ENCODE measurements around the gene HRH1.

Gene HRH1

GRCh38 chr3:11185564-11186317, 31.4 kb downstream of the HRH1 start:
- H3K9ac ChIP-seq, result no peak overlapping the region
- H4K20me1 ChIP-seq, result no peaks in the 10 kb centered on the region
- no peak overlapping the region for H3K4me3 ChIP-seq
- H3K9me3 ChIP-seq, result no peaks in the 10 kb centered on the region
- H3K36me3 ChIP-seq, result no peaks in the 10 kb centered on the region
- H3K4me2 ChIP-seq, result no peak overlapping the region
- H3K27ac ChIP-seq, result no peak overlapping the region
- no peaks in the 10 kb centered on the region for H3K27me3 ChIP-seq
- no peaks in the 10 kb centered on the region for H3K4me1 ChIP-seq
- TF ChIP-seq Cebpa-rat (IDR thresholded peaks at IDR 0.05), result no peak

GRCh38 chr3:11186318-11186692, 32.0 kb downstream of the HRH1 start:
- Histone ChIP-seq H3K27ac (no peak overlapping the region), H3K4me1 (no peaks in the 10 kb centered on the region), H3K27me3 (no peaks in the 10 kb centered on the region), H3K36me3 (no peaks in the 10 kb centered on the region), H4K20me1 (no peaks in the 10 kb centered on the region), H3K9ac (no peak overlapping the region), H3K4me3 (no peak overlapping the region), H3K4me2 (no peak overlapping the region), H3K9me3 (no peaks in the 10 kb centered on the region)
- no peak for TF ChIP-seq Cebpa-rat (IDR thresholded peaks at IDR 0.05)

GRCh38 chr3:11186771-11187191, 32.5 kb downstream of the HRH1 start:
- no peak overlapping the region for H3K27ac ChIP-seq
- no peaks in the 10 kb centered on the region for H3K36me3 ChIP-seq
- no peak for TF ChIP-seq Cebpa-rat (IDR thresholded peaks at IDR 0.05)
- no peaks in the 10 kb centered on the region for H3K27me3 ChIP-seq
- H4K20me1 ChIP-seq, result no peaks in the 10 kb centered on the region
- H3K4me1 ChIP-seq, result no peaks in the 10 kb centered on the region
- H3K4me2 ChIP-seq, result no peak overlapping the region
- H3K9ac ChIP-seq, result no peak overlapping the region
- H3K4me3 ChIP-seq, result no peak overlapping the region
- no peaks in the 10 kb centered on the region for H3K9me3 ChIP-seq

- Histone ChIP-seq H3K27ac (no peak overlapping the region), H3K9ac (no peak overlapping the region), H3K9me3 (no peaks in the 10 kb centered on the region), H4K20me1 (no peaks in the 10 kb centered on the region), H3K27me3 (no peaks in the 10 kb centered on the region), H3K4me3 (no peak overlapping the region), H3K4me1 (no peaks in the 10 kb centered on the region), H3K36me3 (no peaks in the 10 kb centered on the region), H3K4me2 (no peak overlapping the region)
- TF ChIP-seq Cebpa-rat (IDR thresholded peaks at IDR 0.05), result no peak
Measured at GRCh38 chr3:11187681-11188080, 33.4 kb downstream of the HRH1 start.

GRCh38 chr3:11188231-11188630, 33.9 kb downstream of the HRH1 start:
- Histone ChIP-seq H3K27me3 (no peaks in the 10 kb centered on the region), H3K36me3 (no peaks in the 10 kb centered on the region), H3K4me1 (no peaks in the 10 kb centered on the region), H3K4me3 (no peak overlapping the region), H3K9ac (no peak overlapping the region), H3K27ac (no peak overlapping the region), H3K4me2 (no peak overlapping the region), H4K20me1 (no peaks in the 10 kb centered on the region), H3K9me3 (no peaks in the 10 kb centered on the region)
- TF ChIP-seq Cebpa-rat (IDR thresholded peaks at IDR 0.05), result no peak

GRCh38 chr3:11195201-11195600, 40.9 kb downstream of the HRH1 start:
- Histone ChIP-seq H3K9me3 (no peaks in the 10 kb centered on the region), H3K27ac (no peak overlapping the region), H3K4me2 (peak overlapping the region; percentile 21; the same call in 1 of the 2 replicates)

GRCh38 chr3:11195721-11196332, 41.5 kb downstream of the HRH1 start:
- no peaks in the 10 kb centered on the region for H3K27me3 ChIP-seq
- H3K27ac ChIP-seq, result no peak overlapping the region
- no peak for TF ChIP-seq Cebpa-rat (IDR thresholded peaks at IDR 0.05)
- H3K4me2 ChIP-seq, result peak overlapping the region; percentile 21
- H3K36me3 ChIP-seq, result no peaks in the 10 kb centered on the region
- no peak overlapping the region for H3K9ac ChIP-seq
- no peaks in the 10 kb centered on the region for H3K9me3 ChIP-seq
- no peaks in the 10 kb centered on the region for H4K20me1 ChIP-seq
- H3K4me3 ChIP-seq, result no peak overlapping the region
- peaks cover 15% of the 10 kb centered on the region for H3K4me1 ChIP-seq

More at GRCh38 chr3:11195201-11195600, 40.9 kb downstream of the HRH1 start:
- Histone ChIP-seq H3K36me3 (no peaks in the 10 kb centered on the region), H3K4me1 (peaks cover 15% of the 10 kb centered on the region), H3K9ac (no peak overlapping the region), H3K4me3 (no peak overlapping the region), H4K20me1 (no peaks in the 10 kb centered on the region), H3K27me3 (no peaks in the 10 kb centered on the region)
- TF ChIP-seq Cebpa-rat (IDR thresholded peaks at IDR 0.05), result no peak

DNA sequence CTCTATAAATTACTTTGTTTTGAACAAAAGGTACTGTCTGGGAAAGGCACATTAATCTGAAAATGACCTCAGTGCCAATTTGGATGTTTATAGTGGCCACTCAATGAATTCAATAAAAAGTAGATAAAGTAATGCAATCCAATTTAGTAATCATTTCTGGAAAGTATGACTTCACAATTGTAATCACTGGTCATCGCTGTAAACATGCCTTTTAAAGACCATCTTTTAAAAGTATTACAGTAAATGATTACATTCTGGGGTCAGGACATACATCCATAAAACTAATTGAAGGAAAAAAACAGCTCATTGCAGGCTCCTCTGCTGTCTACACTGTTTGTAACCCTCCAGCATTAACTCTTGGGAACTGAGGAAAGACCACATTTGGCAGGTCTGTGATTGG, 43.2 kb downstream of the HRH1 start:
- no peak for TF ChIP-seq Cebpa-rat (IDR thresholded peaks at IDR 0.05)
- no peaks in the 10 kb centered on the region for H3K9me3 ChIP-seq
- H4K20me1 ChIP-seq, result no peaks in the 10 kb centered on the region
- H3K27ac ChIP-seq, result no peak overlapping the region
- H3K4me2 ChIP-seq, result no peak overlapping the region
- no peak overlapping the region for H3K9ac ChIP-seq
- H3K4me1 ChIP-seq, result peaks cover 15% of the 10 kb centered on the region
- H3K36me3 ChIP-seq, result no peaks in the 10 kb centered on the region
- H3K27me3 ChIP-seq, result no peaks in the 10 kb centered on the region
- H3K4me3 ChIP-seq, result no peak overlapping the region

DNA sequence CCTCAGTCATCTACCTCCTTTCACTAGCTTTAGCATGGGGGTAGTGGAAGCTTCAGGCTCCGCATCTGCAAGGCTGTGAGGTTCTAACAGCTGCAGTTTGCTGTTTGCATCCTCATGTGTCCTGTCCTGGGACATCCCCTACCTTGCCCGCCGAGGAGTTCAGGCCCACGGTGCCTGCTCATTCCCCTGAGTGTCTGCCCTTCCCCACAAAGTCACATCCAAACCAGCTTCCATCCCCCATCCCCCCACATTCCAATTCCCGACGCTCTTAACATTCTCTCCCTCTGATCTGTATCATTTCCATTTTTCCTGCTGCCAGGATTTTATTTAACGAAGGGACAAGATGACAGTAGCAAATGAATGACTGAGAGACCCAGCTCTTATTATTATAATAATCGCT, 43.8 kb downstream of the HRH1 start:
- Histone ChIP-seq H4K20me1 (no peaks in the 10 kb centered on the region), H3K27me3 (no peaks in the 10 kb centered on the region), H3K9me3 (no peaks in the 10 kb centered on the region), H3K4me2 (no peak overlapping the region), H3K4me3 (no peak overlapping the region), H3K4me1 (peaks cover 15% of the 10 kb centered on the region), H3K27ac (no peak overlapping the region), H3K36me3 (no peaks in the 10 kb centered on the region), H3K9ac (no peak overlapping the region)
- TF ChIP-seq Cebpa-rat (IDR thresholded peaks at IDR 0.05), result no peak

- peaks cover 15% of the 10 kb centered on the region for H3K4me1 ChIP-seq
- H3K27me3 ChIP-seq, result no peaks in the 10 kb centered on the region
- H3K36me3 ChIP-seq, result no peaks in the 10 kb centered on the region
- H3K9me3 ChIP-seq, result no peaks in the 10 kb centered on the region
- no peak overlapping the region for H3K4me2 ChIP-seq
- no peak for TF ChIP-seq Cebpa-rat (IDR thresholded peaks at IDR 0.05)
- no peak overlapping the region for H3K4me3 ChIP-seq
- no peaks in the 10 kb centered on the region for H4K20me1 ChIP-seq
- H3K9ac ChIP-seq, result no peak overlapping the region
- H3K27ac ChIP-seq, result no peak overlapping the region
Measured at GRCh38 chr3:11198495-11198894, 44.2 kb downstream of the HRH1 start.

All from BLaER1 (cell line).